HepG2 (cell line): ENCODE data around the gene GDAP1L1. TPM values are rescaled to one million over a fixed set of nuclear protein-coding genes. Genes with fewer than 3 reads are reported as not detected.

Experiments
- ATF7-NPFF ChIP-seq: sonication (generic); formaldehyde crosslinking; IDR thresholded peaks from 2 replicates; pipeline ENCODE4 v1.8.1; 2023; ENCODE audit warnings: mild to moderate bottlenecking, low read depth, missing genetic modification reagents, moderate library complexity
- BRD4 ChIP-seq: sonication (generic); formaldehyde crosslinking; IDR thresholded peaks from 2 replicates; pipeline ENCODE4 v1.4.0; 2020; ENCODE audit warnings: missing genetic modification reagents
- CCDC6 ChIP-seq: sonication (generic); formaldehyde crosslinking; IDR thresholded peaks from 2 replicates; pipeline ENCODE4 v1.8.1; 2022; ENCODE audit warnings: mild to moderate bottlenecking, missing genetic modification reagents, moderate library complexity
- CHD2 ChIP-seq: IDR thresholded peaks from 2 replicates; pipeline ENCODE4 v1.6.1; 2011; ENCODE audit warnings: low read depth, low read length, improper control_type of control experiment
- CREM ChIP-seq, 2 experiments: sonication (generic) in 1 of 2; formaldehyde crosslinking in 1 of 2; IDR thresholded peaks; 2 replicates each; pipeline versions ENCODE4 v1.4.0 to v1.6.1; 2016 to 2020; ENCODE audit warnings: antibody characterized with exemption in 1 of 2, mild to moderate bottlenecking in 1 of 2, missing genetic modification reagents in 1 of 2
- FOXA3 ChIP-seq: IDR thresholded peaks from 2 replicates; pipeline ENCODE4 v1.6.1; 2016; ENCODE audit warnings: missing genetic modification reagents, missing compliant biosample characterization
- GZF1 ChIP-seq: sonication (generic); formaldehyde crosslinking; IDR thresholded peaks from 2 replicates; pipeline ENCODE4 v1.5.1; 2020; ENCODE audit warnings: mild to moderate bottlenecking, missing genetic modification reagents
- HNRNPK ChIP-seq: fragments of 200-400 bp; formaldehyde crosslinking; IDR thresholded peaks from 2 replicates; pipeline ENCODE4 v1.6.1; 2018; ENCODE audit warnings: low read length, low read depth, moderate library complexity, mild to moderate bottlenecking; ENCODE audit not compliant: poor library complexity, severe bottlenecking
- KAT7 ChIP-seq: IDR thresholded peaks from 2 replicates; pipeline ENCODE4 v1.6.1; 2018; ENCODE audit warnings: borderline replicate concordance, missing compliant biosample characterization
- NFE2L2 ChIP-seq: fragments of 150-350 bp; IDR thresholded peaks from 2 replicates; pipeline ENCODE4 v1.6.1; 2014; ENCODE audit warnings: low read length
- PHF20 ChIP-seq: sonication (generic); formaldehyde crosslinking; IDR thresholded peaks from 2 replicates; pipeline ENCODE4 v1.5.0; 2020; ENCODE audit warnings: mild to moderate bottlenecking, missing genetic modification reagents
- RBM39 ChIP-seq: fragments of 200-400 bp; formaldehyde crosslinking; IDR thresholded peaks from one replicate; pipeline ENCODE4 v1.6.1; 2018; ENCODE audit warnings: antibody characterized with exemption, mild to moderate bottlenecking, low read depth, low read length; ENCODE audit not compliant: poor library complexity, severe bottlenecking
- SPEN ChIP-seq: sonication (generic); formaldehyde crosslinking; IDR thresholded peaks from 2 replicates; pipeline ENCODE4 v1.5.1; 2020; ENCODE audit warnings: low read depth, mild to moderate bottlenecking, missing genetic modification reagents
- ZBTB20 ChIP-seq: sonication (generic); formaldehyde crosslinking; IDR thresholded peaks from 2 replicates; pipeline ENCODE4 v1.8.1; 2023; ENCODE audit warnings: missing genetic modification reagents, low read depth, mild to moderate bottlenecking, borderline replicate concordance
- ZFP41 ChIP-seq: sonication (generic); formaldehyde crosslinking; IDR thresholded peaks from 2 replicates; pipeline ENCODE4 v1.4.0; 2020; ENCODE audit warnings: mild to moderate bottlenecking, missing genetic modification reagents, borderline replicate concordance
- ZFX ChIP-seq: sonication (generic); formaldehyde crosslinking; IDR thresholded peaks from 2 replicates; pipeline ENCODE4 v1.4.0; 2020; ENCODE audit warnings: mild to moderate bottlenecking, low read depth, missing genetic modification reagents, moderate library complexity
- ZFYVE20 ChIP-seq: sonication (generic); formaldehyde crosslinking; IDR thresholded peaks from 2 replicates; pipeline ENCODE4 v1.8.0; 2023; ENCODE audit warnings: low read depth, mild to moderate bottlenecking, moderate library complexity, missing genetic modification reagents, borderline replicate concordance
- ZNF225 ChIP-seq: sonication (generic); formaldehyde crosslinking; IDR thresholded peaks from 2 replicates; pipeline ENCODE4 v1.4.0; 2020; ENCODE audit warnings: mild to moderate bottlenecking, missing genetic modification reagents
- ZNF260 ChIP-seq: sonication (generic); formaldehyde crosslinking; IDR thresholded peaks from 2 replicates; pipeline ENCODE4 v1.4.0; 2020; ENCODE audit warnings: missing genetic modification reagents, low read depth, mild to moderate bottlenecking, borderline replicate concordance
- ZNF292 ChIP-seq: sonication (generic); formaldehyde crosslinking; IDR thresholded peaks from 2 replicates; pipeline ENCODE4 v1.8.1; 2022; ENCODE audit warnings: mild to moderate bottlenecking, low read depth, missing genetic modification reagents, borderline replicate concordance
- ZNF34 ChIP-seq: sonication (generic); formaldehyde crosslinking; IDR thresholded peaks from 2 replicates; pipeline ENCODE4 v1.4.0; 2020; ENCODE audit warnings: mild to moderate bottlenecking, missing genetic modification reagents, borderline replicate concordance
- ZNF556 ChIP-seq: sonication (generic); formaldehyde crosslinking; IDR thresholded peaks from 2 replicates; pipeline ENCODE4 v1.4.0; 2020; ENCODE audit warnings: mild to moderate bottlenecking, missing genetic modification reagents, borderline replicate concordance
- ZNF564 ChIP-seq: sonication (generic); formaldehyde crosslinking; IDR thresholded peaks from 2 replicates; pipeline ENCODE4 v1.8.1; 2023; ENCODE audit warnings: mild to moderate bottlenecking, missing genetic modification reagents
- ZNF589 ChIP-seq: sonication (generic); formaldehyde crosslinking; conservative IDR thresholded peaks from 2 replicates; pipeline ENCODE4 v1.8.0; 2022; ENCODE audit warnings: mild to moderate bottlenecking, moderate library complexity, missing genetic modification reagents
- ZNF747 ChIP-seq: sonication (generic); formaldehyde crosslinking; IDR thresholded peaks from 2 replicates; pipeline ENCODE4 v1.8.1; 2023; ENCODE audit warnings: missing genetic modification reagents, mild to moderate bottlenecking, borderline replicate concordance
- polyA plus RNA-seq, 8 experiments: library from polyadenylated mRNA; depleted of rRNA in 3 of 8; stranded (reverse) in 7 of 8; unstranded in 1 of 8; fragments of >200 nt; fragmentation: Illumina TruSeq in 4 of 8; extraction: Trizol in 4 of 8; gene quantifications; 2 replicates each; pipeline versions ENCODE4 v1.2.1 to v1.2.3, GENCODE V29; 2011 to 2016; ENCODE audit warnings: low read depth in 4 of 8, missing spikeins in 1 of 8, mixed read lengths in 1 of 8; ENCODE audit not compliant: insufficient read depth in 1 of 8
- total RNA-seq, 5 experiments: library from RNA; depleted of rRNA; stranded (reverse); fragments of >200 nt; fragmentation: Illumina TruSeq; extraction: Trizol; gene quantifications; 2 replicates each; pipeline ENCODE4 v1.2.3, GENCODE V29; 2016; ENCODE audit warnings: low read depth in 1 of 5
- TF ChIP-seq, protein P1 (sequence below): sonication (generic); formaldehyde crosslinking; IDR thresholded peaks from 2 replicates; pipeline ENCODE4 v1.4.0; 2020; ENCODE audit warnings: missing genetic modification reagents
- TF ChIP-seq, protein P2 (sequence below): fragments of 450-650 bp; IDR thresholded peaks from 2 replicates; pipeline ENCODE4 v1.6.1; 2017
- TF ChIP-seq, protein P3 (sequence below): sonication (generic); formaldehyde crosslinking; IDR thresholded peaks from 2 replicates; pipeline ENCODE4 v1.4.0; 2020; ENCODE audit warnings: mild to moderate bottlenecking, missing genetic modification reagents

The GDAP1L1 gene
- total and polyA plus RNA-seq, 2 of the 13 experiments (the other 11 are each of a cell fraction or from before 2014, with no cell fraction given): 0.04 TPM; not detected in 1

DNA sequence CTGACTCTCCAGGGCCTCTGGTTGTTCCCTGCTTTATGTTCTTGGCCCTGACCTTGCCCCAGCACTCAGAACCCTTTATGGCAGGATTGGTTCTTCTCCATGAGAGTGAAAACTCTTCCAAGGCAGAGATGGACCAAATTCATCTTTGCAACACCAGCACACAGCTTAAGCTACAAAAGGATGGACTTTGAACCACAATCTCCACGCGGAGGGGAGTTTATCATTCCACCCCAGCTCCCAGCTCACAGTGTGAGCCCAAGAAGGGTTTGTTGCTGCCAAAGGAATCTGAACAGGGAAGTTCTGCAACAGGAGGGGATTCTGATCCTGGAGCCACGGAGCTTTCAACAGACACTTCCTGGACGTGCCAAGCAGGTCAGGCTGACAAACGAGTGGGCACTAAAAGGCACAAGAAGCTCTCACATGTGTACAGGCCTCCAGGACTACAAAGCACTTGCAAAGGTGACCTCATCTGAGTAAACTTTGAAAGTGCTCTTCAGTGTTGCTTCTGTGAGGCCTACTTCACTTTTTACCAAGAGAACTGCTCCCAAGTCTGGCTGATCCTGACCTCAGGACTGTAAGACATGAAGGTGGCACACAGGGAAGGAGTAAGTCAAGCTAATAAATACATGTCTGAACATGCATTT lies 55.0 kb downstream of the GDAP1L1 start (continued):
- TF ChIP-seq HNRNPK: no peak
- TF ChIP-seq FOXA3: peak; percentile 97
- TF ChIP-seq BRD4: peak; percentile 88; the same call in 1 of the 2 replicates
- TF ChIP-seq SPEN (CRISPR knock-in tag): peak; percentile 76; the same call in 1 of the 2 replicates
- peak; percentile 47; the same call in 1 of the 2 replicates for TF ChIP-seq ZNF292 (CRISPR knock-in tag)
- TF ChIP-seq ZNF589: no peak
- TF ChIP-seq CCDC6 (CRISPR knock-in tag): no peak
- TF ChIP-seq, protein P1, sequence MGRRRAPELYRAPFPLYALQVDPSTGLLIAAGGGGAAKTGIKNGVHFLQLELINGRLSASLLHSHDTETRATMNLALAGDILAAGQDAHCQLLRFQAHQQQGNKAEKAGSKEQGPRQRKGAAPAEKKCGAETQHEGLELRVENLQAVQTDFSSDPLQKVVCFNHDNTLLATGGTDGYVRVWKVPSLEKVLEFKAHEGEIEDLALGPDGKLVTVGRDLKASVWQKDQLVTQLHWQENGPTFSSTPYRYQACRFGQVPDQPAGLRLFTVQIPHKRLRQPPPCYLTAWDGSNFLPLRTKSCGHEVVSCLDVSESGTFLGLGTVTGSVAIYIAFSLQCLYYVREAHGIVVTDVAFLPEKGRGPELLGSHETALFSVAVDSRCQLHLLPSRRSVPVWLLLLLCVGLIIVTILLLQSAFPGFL (CRISPR knock-in tag): no peak
- TF ChIP-seq ZNF564: peak; percentile 7; the same call in 1 of the 2 replicates
- peak; percentile 85 for TF ChIP-seq CREM (IDR thresholded peaks at IDR 0.05)
- no peak for TF ChIP-seq CREM (CRISPR knock-in tag; IDR thresholded peaks at IDR 0.05)
- TF ChIP-seq ZFP41 (CRISPR knock-in tag): peak; percentile 83; the same call in 1 of the 2 replicates
- TF ChIP-seq ZNF34 (CRISPR knock-in tag): peak; percentile 92
- no peak for TF ChIP-seq ZNF260 (CRISPR knock-in tag)
- TF ChIP-seq, protein P2, sequence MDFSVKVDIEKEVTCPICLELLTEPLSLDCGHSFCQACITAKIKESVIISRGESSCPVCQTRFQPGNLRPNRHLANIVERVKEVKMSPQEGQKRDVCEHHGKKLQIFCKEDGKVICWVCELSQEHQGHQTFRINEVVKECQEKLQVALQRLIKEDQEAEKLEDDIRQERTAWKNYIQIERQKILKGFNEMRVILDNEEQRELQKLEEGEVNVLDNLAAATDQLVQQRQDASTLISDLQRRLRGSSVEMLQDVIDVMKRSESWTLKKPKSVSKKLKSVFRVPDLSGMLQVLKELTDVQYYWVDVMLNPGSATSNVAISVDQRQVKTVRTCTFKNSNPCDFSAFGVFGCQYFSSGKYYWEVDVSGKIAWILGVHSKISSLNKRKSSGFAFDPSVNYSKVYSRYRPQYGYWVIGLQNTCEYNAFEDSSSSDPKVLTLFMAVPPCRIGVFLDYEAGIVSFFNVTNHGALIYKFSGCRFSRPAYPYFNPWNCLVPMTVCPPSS: no peak
- no peak for TF ChIP-seq NFE2L2
- 0 out of 2 replicates have a peak, but pooled peaks have one; percentile 53 for TF ChIP-seq KAT7
- TF ChIP-seq CHD2: no peak
- TF ChIP-seq ZNF747 (CRISPR knock-in tag): no peak
- TF ChIP-seq ATF7-NPFF: no peak
- TF ChIP-seq, protein P3, sequence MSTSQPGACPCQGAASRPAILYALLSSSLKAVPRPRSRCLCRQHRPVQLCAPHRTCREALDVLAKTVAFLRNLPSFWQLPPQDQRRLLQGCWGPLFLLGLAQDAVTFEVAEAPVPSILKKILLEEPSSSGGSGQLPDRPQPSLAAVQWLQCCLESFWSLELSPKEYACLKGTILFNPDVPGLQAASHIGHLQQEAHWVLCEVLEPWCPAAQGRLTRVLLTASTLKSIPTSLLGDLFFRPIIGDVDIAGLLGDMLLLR (CRISPR knock-in tag): no peak
- TF ChIP-seq ZNF556 (CRISPR knock-in tag): peak; percentile 65
- no peak for TF ChIP-seq ZBTB20
- 0 out of 2 replicates have a peak, but pooled peaks have one; percentile 45 for TF ChIP-seq PHF20 (CRISPR knock-in tag)
- peak; percentile 99 for TF ChIP-seq ZFX (CRISPR knock-in tag)
- peak; percentile 59; the same call in 1 of the 2 replicates for TF ChIP-seq ZNF225
- TF ChIP-seq ZFYVE20: no peak
- TF ChIP-seq GZF1: peak; percentile 85; the same call in 1 of the 2 replicates
- no peak for TF ChIP-seq RBM39
